Spinal cord (tissue), 10 donors: ENCODE data around the gene SLC6A12. TPM values are rescaled to one million over a fixed set of nuclear protein-coding genes. Genes with fewer than 3 reads are reported as not detected.

Experiments
- DNase-seq, 6 donors: peaks; one replicate each; pipeline versions ENCODE4 v3.0.0 to v3.0.0-alpha.2; 2013 to 2015; ENCODE audit warnings: low spot score in 6 of 6, low read depth in 4 of 6
- H3K27ac ChIP-seq: one replicate; pipeline ENCODE4 v1.5.1; 2013; ENCODE audit warnings: low read depth, low read length, control low read depth
- H3K27me3 ChIP-seq: one replicate; pipeline ENCODE4 v1.6.1; 2013; ENCODE audit warnings: low read length; ENCODE audit not compliant: control insufficient read depth, insufficient read depth
- H3K36me3 ChIP-seq: one replicate; pipeline ENCODE4 v1.6.1; 2013; ENCODE audit warnings: low read length; ENCODE audit not compliant: control insufficient read depth, insufficient read depth
- H3K4me1 ChIP-seq: one replicate; pipeline ENCODE4 v1.6.1; 2013; ENCODE audit warnings: low read length; ENCODE audit not compliant: control insufficient read depth, insufficient read depth
- H3K4me3 ChIP-seq: one replicate; pipeline ENCODE4 v1.5.1; 2013; ENCODE audit warnings: low read depth, low read length, control low read depth
- H3K9me3 ChIP-seq: one replicate; pipeline ENCODE4 v1.6.1; 2013; ENCODE audit warnings: low read length; ENCODE audit not compliant: control insufficient read depth, insufficient read depth
- WGBS: methylation state at CpG from one replicate; pipeline ENCODE4 v1.1.5; 2013; ENCODE audit warnings: missing lambda C conversion rate; ENCODE audit not compliant: insufficient coverage; 5-methylcytosine and 5-hydroxymethylcytosine counted together
- polyA plus RNA-seq, 2 donors: library from polyadenylated mRNA; unstranded; fragments of 120-200 nt; gene quantifications; one replicate each; pipeline ENCODE4 v1.2.1, GENCODE V29; 2013; ENCODE audit not compliant: insufficient read length in 2 of 2
- total RNA-seq, 2 donors: library from RNA; depleted of rRNA in 1 of 2; stranded (reverse); fragments of 120-200 nt in 1 of 2; fragments of >200 nt in 1 of 2; gene quantifications; one replicate each; pipeline versions ENCODE4 v1.2.3 to v1.2.4, GENCODE V29; 2013 to 2014
- donor health status: healthy.

Gene SLC6A12
- total and polyA plus RNA-seq, 4 donors = 17.6 to 91.0 (median 45.3) TPM

- H3K27ac ChIP-seq = no peak overlapping the region
- 62% methylated on average over 7 of the region's 7 CpGs for WGBS
- H3K27me3 ChIP-seq = no peaks in the 10 kb centered on the region
- peaks cover 29% of the 10 kb centered on the region for H3K36me3 ChIP-seq
- no peak overlapping the region for H3K4me3 ChIP-seq
- DNase-seq = no peak
- no peaks in the 10 kb centered on the region for H3K9me3 ChIP-seq
- peaks cover 23% of the 10 kb centered on the region for H3K4me1 ChIP-seq
Measured at GRCh38 chr12:164207-164606, 49.8 kb downstream of the SLC6A12 start.

GRCh38 chr12:163406-163986 lies 50.5 kb downstream of the SLC6A12 start:
- no peaks in the 10 kb centered on the region for H3K27me3 ChIP-seq
- 91% methylated on average over 24 of the region's 26 CpGs for WGBS
- no peak overlapping the region for H3K27ac ChIP-seq
- H3K36me3 ChIP-seq = peaks cover 27% of the 10 kb centered on the region
- peaks cover 18% of the 10 kb centered on the region for H3K4me1 ChIP-seq
- no peak overlapping the region for H3K4me3 ChIP-seq
- H3K9me3 ChIP-seq = no peaks in the 10 kb centered on the region
- DNase-seq = no peak

GRCh38 chr12:162467-163307 lies 51.3 kb downstream of the SLC6A12 start:
- WGBS = 72% methylated on average over 5 of the region's 18 CpGs
- H3K4me1 ChIP-seq = peaks cover 13% of the 10 kb centered on the region
- no peak for DNase-seq
- H3K9me3 ChIP-seq = no peaks in the 10 kb centered on the region
- H3K36me3 ChIP-seq = peaks cover 30% of the 10 kb centered on the region
- no peak overlapping the region for H3K4me3 ChIP-seq
- H3K27ac ChIP-seq = no peak overlapping the region
- H3K27me3 ChIP-seq = no peaks in the 10 kb centered on the region

- 90% methylated on average over 4 of the region's 8 CpGs for WGBS
- Histone ChIP-seq H3K9me3 (no peaks in the 10 kb centered on the region), H3K27ac (no peak overlapping the region), H3K4me3 (no peak overlapping the region), H3K4me1 (peaks cover 9% of the 10 kb centered on the region), H3K36me3 (peaks cover 33% of the 10 kb centered on the region), H3K27me3 (no peaks in the 10 kb centered on the region)
- DNase-seq = no peak
Measured at GRCh38 chr12:161823-162222, 52.1 kb downstream of the SLC6A12 start.

- DNase-seq = no peak
- Histone ChIP-seq H3K9me3 (no peaks in the 10 kb centered on the region), H3K36me3 (peaks cover 37% of the 10 kb centered on the region), H3K4me3 (no peak overlapping the region), H3K27ac (no peak overlapping the region), H3K4me1 (peaks cover 9% of the 10 kb centered on the region), H3K27me3 (no peaks in the 10 kb centered on the region)
- 88% methylated on average over 3 of the region's 9 CpGs for WGBS
Measured at GRCh38 chr12:160858-161257, 53.1 kb downstream of the SLC6A12 start.

GRCh38 chr12:159156-159782 lies 54.7 kb downstream of the SLC6A12 start:
- Histone ChIP-seq H3K9me3 (no peaks in the 10 kb centered on the region), H3K27ac (no peak overlapping the region), H3K27me3 (no peaks in the 10 kb centered on the region), H3K4me3 (no peak overlapping the region), H3K4me1 (peaks cover 7% of the 10 kb centered on the region), H3K36me3 (peaks cover 46% of the 10 kb centered on the region)
- DNase-seq = no peak
- 62% methylated on average over 6 of the region's 7 CpGs for WGBS

GRCh38 chr12:157644-158043 lies 56.3 kb downstream of the SLC6A12 start:
- Histone ChIP-seq H3K36me3 (peaks cover 38% of the 10 kb centered on the region), H3K9me3 (no peaks in the 10 kb centered on the region), H3K4me1 (peaks cover 5% of the 10 kb centered on the region), H3K4me3 (no peak overlapping the region), H3K27ac (no peak overlapping the region), H3K27me3 (no peaks in the 10 kb centered on the region)
- 91% methylated on average over 11 of the region's 12 CpGs for WGBS
- no peak for DNase-seq

- 96% methylated on average over 7 of the region's 13 CpGs for WGBS
- Histone ChIP-seq H3K36me3 (peaks cover 38% of the 10 kb centered on the region), H3K4me1 (peaks cover 5% of the 10 kb centered on the region), H3K27ac (no peak overlapping the region), H3K9me3 (no peaks in the 10 kb centered on the region), H3K4me3 (no peak overlapping the region), H3K27me3 (no peaks in the 10 kb centered on the region)
- no peak for DNase-seq
Measured at GRCh38 chr12:156945-157344, 57.0 kb downstream of the SLC6A12 start.

GRCh38 chr12:155646-156045 lies 58.3 kb downstream of the SLC6A12 start:
- peaks cover 38% of the 10 kb centered on the region for H3K36me3 ChIP-seq
- H3K27me3 ChIP-seq = no peaks in the 10 kb centered on the region
- no peaks in the 10 kb centered on the region for H3K9me3 ChIP-seq
- 92% methylated on average over 8 of the region's 8 CpGs for WGBS
- no peak overlapping the region for H3K4me3 ChIP-seq
- H3K4me1 ChIP-seq = peaks cover 5% of the 10 kb centered on the region
- DNase-seq = no peak
- H3K27ac ChIP-seq = no peak overlapping the region
